ENCODE results near the gene CDRT15.

The CDRT15 gene

DNA sequence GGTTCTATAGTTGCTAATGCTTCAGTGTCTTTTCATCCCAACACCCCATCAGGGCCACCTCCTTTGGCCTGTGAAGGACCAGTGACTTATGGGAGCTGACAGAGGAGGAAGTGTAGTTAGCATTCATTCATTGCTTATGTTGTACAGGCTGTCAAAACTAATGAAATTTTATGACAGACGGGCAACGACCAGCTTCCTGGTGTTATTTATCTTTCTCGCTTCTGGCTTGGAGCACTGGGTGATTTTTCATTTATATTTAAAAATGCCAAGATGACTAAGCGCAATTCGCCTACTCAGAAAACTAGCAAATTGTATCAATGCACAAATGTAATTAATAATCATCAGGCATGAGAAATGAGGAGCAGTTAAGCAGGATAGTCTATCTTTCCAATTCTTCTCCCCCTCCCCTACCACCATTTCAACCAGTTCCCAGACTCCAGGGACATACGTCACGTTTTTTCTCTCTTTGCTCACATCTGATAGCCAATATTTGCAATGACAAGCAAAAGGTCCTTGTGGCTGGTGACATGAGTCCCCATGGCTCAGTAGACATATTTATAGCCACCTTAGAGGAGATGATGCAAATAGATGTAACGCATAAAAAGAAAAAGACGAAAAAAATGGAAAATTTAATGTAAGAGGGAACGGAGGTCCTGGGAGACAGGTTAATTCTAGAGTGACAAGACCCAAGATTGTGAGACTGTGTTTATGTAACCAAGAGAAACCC lies 11.2 kb downstream of the CDRT15 start:
- no peak for DNase-seq
- Mint-ChIP-seq H3K36me3 (ENCODE audit: low read depth) (no peaks in the 10 kb centered on the region), H3K27me3 (no peaks in the 10 kb centered on the region), H3K4me1 (ENCODE audit: low read depth) (no peaks in the 10 kb centered on the region), H3K4me3 (no peak overlapping the region), H3K9me3 (no peaks in the 10 kb centered on the region), H3K27ac (no peak overlapping the region)

DNA sequence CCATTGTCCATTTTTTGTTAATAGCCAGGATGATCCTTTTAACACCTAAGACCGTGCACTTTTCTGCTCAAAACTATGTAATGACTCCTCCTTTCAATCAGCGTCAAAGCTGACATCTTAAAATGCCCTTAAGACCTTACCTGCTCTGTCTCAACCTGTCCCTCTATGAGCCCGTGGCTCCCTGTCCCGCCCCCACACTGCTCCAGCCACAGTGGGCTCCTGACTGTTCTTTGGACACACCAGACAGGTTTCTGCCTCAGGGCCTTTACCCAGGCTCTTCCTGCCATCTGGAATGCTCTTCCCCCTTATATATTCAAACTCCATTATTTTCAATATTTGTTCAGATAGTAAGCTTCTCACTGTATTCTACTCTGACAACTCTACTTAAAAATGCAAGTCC lies 14.1 kb downstream of the CDRT15 start:
- Mint-ChIP-seq H3K9me3 (no peaks in the 10 kb centered on the region), H3K4me3 (no peak overlapping the region), H3K4me1 (ENCODE audit: low read depth) (no peaks in the 10 kb centered on the region), H3K36me3 (ENCODE audit: low read depth) (no peaks in the 10 kb centered on the region), H3K27me3 (no peaks in the 10 kb centered on the region), H3K27ac (no peak overlapping the region)
- DNase-seq = no peak

DNA sequence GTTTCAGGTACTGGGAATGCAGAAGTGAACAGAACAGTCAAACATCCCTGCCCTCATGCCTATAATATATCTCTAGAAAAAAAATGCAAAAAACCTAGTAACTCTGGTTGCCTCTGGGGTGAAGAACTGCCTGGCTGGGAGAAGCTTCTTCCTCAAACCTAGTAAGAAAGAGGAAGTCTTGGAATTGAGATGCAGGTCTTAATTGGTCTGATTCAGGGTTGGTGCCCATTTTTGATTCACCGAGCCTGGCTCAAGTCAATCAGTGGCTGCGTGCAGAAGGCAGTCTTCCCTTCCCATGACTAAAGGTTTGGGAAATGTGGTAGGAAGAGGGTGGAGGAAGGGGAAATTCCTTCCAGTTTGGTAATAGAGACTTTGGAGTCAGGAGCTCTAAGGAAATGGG lies 22.4 kb downstream of the CDRT15 start:
- Mint-ChIP-seq H3K36me3 (ENCODE audit: low read depth) (peaks cover 29% of the 10 kb centered on the region), H3K27ac (no peak overlapping the region), H3K27me3 (no peaks in the 10 kb centered on the region), H3K4me3 (no peak overlapping the region), H3K4me1 (ENCODE audit: low read depth) (peaks cover 9% of the 10 kb centered on the region), H3K9me3 (no peaks in the 10 kb centered on the region)
- DNase-seq = no peak

DNA sequence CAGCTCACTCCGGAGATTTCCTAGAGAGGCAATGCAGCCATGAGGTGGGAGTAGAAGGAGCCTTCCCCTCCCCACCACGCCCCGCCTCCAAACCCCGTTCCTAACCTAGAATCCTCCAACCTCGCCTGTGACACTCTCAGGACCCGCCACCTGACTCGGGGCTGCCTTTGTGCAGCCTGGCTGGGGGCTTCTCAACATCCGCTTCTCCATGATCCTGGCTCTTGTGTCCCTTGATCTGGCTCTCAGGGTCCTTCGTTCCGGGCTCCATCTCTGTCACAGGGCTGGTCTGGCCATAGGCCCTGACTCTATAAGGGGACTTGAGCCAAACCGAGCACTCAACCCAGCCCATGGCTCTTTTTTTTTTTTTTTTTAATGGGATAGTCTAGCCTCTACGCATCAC lies 24.3 kb downstream of the CDRT15 start:
- Mint-ChIP-seq H3K36me3 (ENCODE audit: low read depth) (peaks cover 48% of the 10 kb centered on the region), H3K4me1 (ENCODE audit: low read depth) (peaks cover 18% of the 10 kb centered on the region), H3K27ac (no peak overlapping the region), H3K4me3 (no peak overlapping the region), H3K9me3 (no peaks in the 10 kb centered on the region), H3K27me3 (no peaks in the 10 kb centered on the region)
- no peak for DNase-seq

DNA sequence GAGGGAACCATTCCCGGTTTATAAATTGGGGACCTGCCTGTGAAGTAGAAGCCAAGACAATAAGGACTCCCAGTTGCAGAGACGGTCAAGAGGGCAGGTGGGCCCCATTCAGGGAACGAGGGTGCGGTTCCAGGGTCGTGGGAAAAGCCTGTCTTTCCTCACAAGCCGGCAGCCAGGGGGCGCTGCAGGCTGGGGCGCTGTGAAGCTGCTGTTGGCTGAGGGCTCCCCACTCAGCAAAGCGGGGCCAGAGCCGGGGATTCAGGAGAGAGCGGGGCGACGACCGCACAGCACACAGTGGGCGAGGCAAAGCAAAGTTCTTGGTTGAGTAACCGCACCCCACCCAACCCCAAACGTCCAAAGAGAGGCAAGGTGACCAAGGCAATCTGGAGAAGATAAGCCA lies 24.9 kb downstream of the CDRT15 start:
- Mint-ChIP-seq H3K27me3 (no peaks in the 10 kb centered on the region), H3K4me1 (ENCODE audit: low read depth) (peaks cover 21% of the 10 kb centered on the region), H3K36me3 (ENCODE audit: low read depth) (peaks cover 54% of the 10 kb centered on the region), H3K27ac (no peak overlapping the region), H3K9me3 (no peaks in the 10 kb centered on the region), H3K4me3 (no peak overlapping the region)
- DNase-seq = peak; percentile 50

DNA sequence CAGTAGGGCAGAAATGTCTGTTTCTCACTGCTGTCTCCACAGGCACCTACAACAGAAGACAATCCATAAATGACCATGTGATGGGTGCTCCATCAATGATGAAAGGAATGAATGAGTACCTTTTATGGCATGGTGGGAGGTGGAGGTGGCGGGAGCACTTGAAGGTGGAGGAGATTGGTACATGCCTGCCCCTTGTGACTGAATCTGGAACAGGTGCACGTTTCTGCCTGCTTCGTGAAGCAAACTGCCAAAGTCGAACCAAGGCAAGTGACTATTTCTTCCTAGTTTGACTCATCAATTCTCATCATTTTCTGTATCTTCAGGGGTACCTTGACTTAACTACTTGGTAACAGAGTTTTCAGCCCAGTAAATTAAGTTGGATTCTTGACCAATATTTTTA lies 25.4 kb downstream of the CDRT15 start:
- no peaks in the 10 kb centered on the region for H3K27me3 Mint-ChIP-seq
- no peaks in the 10 kb centered on the region for H3K9me3 Mint-ChIP-seq
- no peak overlapping the region for H3K27ac Mint-ChIP-seq
- H3K4me1 Mint-ChIP-seq (ENCODE audit: low read depth) = peaks cover 24% of the 10 kb centered on the region
- H3K36me3 Mint-ChIP-seq (ENCODE audit: low read depth) = peaks cover 58% of the 10 kb centered on the region
- DNase-seq = no peak
- H3K4me3 Mint-ChIP-seq = no peak overlapping the region

DNA sequence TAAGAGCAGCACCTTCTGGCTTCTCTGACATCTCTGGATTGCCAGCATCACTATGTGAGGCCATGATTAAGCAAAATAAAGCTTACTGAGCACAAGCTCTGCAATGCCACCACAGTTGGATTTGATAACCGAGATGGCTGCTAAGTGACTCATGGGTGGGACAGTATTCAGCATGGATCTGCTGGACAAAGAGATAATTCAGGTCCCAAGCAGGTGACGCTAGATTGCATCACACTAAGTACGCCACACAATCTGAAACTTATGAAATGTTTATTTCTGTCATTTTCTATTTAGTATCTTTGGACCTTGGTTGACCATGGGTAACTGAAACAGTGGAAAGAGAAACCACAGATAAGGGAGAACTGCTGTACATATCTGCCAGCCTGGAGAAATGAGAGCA lies 27.4 kb downstream of the CDRT15 start:
- Mint-ChIP-seq H3K9me3 (peaks cover 2% of the 10 kb centered on the region), H3K4me3 (no peak overlapping the region), H3K36me3 (ENCODE audit: low read depth) (peaks cover 71% of the 10 kb centered on the region), H3K27me3 (no peaks in the 10 kb centered on the region), H3K4me1 (ENCODE audit: low read depth) (peaks cover 45% of the 10 kb centered on the region), H3K27ac (no peak overlapping the region)
- DNase-seq = no peak

DNA sequence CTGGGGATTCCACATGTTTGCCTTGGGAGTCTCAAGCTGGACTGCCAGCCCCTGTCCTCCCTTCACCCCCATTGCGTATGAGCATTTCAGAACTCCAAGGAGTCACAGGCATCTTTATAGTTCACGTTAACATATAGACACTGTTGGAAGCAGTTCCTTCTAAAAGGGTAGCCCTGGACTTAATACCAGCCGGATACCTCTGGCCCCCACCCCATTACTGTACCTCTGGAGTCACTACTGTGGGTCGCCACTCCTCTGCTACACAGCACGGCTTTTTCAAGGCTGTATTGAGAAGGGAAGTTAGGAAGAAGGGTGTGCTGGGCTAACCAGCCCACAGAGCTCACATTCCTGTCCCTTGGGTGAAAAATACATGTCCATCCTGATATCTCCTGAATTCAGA lies 28.9 kb downstream of the CDRT15 start:
- no peak for DNase-seq
- H3K27ac Mint-ChIP-seq = no peak overlapping the region
- H3K4me3 Mint-ChIP-seq = no peak overlapping the region
- no peaks in the 10 kb centered on the region for H3K27me3 Mint-ChIP-seq
- H3K9me3 Mint-ChIP-seq = peaks cover 2% of the 10 kb centered on the region
- H3K36me3 Mint-ChIP-seq (ENCODE audit: low read depth) = peaks cover 72% of the 10 kb centered on the region
- H3K4me1 Mint-ChIP-seq (ENCODE audit: low read depth) = peaks cover 58% of the 10 kb centered on the region

DNA sequence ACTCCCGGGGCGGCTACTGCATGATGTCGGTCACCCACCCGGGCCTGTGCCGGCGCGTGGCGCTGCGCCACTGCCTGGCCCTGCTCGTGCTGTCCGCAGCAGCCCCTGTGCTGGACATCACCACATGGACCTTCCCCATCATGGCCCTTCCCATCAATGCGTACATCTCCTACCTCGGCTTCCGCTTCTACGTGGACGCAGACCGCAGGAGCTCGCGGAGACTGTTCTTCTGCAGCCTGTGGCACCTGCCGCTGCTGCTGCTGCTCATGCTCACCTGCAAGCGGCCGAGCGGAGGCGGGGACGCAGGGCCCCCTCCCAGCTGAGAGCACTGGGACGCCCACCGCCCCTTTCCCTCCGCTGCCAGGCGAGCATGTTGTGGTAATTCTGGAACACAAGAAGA lies 29.8 kb downstream of the CDRT15 start:
- Mint-ChIP-seq H3K4me3 (no peak overlapping the region), H3K27ac (no peak overlapping the region), H3K4me1 (ENCODE audit: low read depth) (peaks cover 67% of the 10 kb centered on the region), H3K27me3 (no peaks in the 10 kb centered on the region), H3K9me3 (peaks cover 2% of the 10 kb centered on the region), H3K36me3 (ENCODE audit: low read depth) (peaks cover 72% of the 10 kb centered on the region)
- DNase-seq = no peak

DNA sequence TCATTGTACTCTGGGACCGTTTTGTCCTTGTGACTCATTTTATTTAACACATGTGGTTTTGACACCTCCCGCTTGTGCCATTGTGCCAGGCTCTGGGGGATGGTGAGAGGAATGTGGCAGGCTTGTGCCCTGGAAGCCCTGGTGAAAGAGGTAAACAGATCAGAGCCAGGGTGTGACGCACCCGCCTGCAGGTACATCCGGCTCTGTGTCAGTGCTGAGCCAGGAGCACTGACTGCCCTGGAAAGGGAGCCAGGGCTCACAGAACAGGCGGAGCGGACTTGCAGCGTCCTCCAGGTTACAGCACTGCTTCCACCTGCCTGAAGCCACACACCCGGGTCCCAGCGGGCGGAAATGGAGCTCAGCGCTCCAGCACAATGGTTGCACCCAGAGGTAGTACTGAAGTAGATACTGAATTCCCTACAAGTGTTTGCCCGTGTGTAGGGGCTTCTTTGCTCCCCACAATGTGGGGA lies 30.6 kb downstream of the CDRT15 start:
- H3K27ac Mint-ChIP-seq = peak overlapping the region; percentile 80
- H3K4me1 Mint-ChIP-seq (ENCODE audit: low read depth) = peaks cover 69% of the 10 kb centered on the region
- H3K27me3 Mint-ChIP-seq = no peaks in the 10 kb centered on the region
- DNase-seq = peak; percentile 73
- H3K36me3 Mint-ChIP-seq (ENCODE audit: low read depth) = peaks cover 66% of the 10 kb centered on the region
- peaks cover 2% of the 10 kb centered on the region for H3K9me3 Mint-ChIP-seq
- H3K4me3 Mint-ChIP-seq = no peak overlapping the region

DNA sequence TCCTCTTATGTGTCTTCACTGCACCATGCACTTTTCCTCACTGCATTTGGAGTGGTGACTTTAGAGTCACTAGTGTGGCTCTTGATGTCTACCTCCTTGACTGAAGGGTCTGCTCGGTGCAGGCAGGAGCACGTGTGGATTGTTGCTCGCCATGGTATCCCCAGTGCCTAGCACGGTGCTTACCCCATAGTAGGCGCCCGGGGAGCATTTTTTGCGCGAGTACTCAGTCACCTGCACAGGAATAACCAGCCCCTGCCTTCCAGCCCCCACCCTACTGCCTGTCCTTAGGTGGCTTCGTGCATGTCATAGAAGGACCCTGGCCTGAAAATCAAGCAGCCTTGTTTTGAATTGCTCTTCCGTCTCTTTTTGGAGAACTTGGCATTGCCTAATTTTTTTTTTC lies 31.3 kb downstream of the CDRT15 start:
- Mint-ChIP-seq H3K27ac (peak overlapping the region; percentile 80), H3K36me3 (ENCODE audit: low read depth) (peaks cover 64% of the 10 kb centered on the region), H3K4me3 (peak overlapping the region; percentile 55), H3K9me3 (peaks cover 2% of the 10 kb centered on the region), H3K4me1 (ENCODE audit: low read depth) (peaks cover 74% of the 10 kb centered on the region), H3K27me3 (no peaks in the 10 kb centered on the region)
- DNase-seq = no peak

DNA sequence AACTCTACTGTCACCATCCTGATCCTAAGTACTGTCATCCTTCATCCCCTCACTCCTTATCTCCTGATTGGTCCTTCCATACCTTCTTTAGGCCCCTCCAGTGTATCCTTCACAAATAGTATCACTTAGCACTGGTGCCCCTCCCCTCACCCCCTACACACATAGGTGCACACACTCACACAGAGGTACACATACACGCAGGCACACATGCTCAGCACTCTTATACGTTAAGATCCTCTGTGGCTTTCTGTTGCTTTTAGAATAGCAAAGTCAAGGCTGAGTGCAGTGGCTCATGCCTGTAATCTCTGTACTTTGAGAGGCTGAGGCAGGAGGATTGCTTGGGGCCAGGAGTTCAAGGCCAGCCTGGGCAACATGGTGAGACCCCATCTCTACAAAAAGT lies 32.1 kb downstream of the CDRT15 start:
- no peaks in the 10 kb centered on the region for H3K27me3 Mint-ChIP-seq
- H3K9me3 Mint-ChIP-seq = peaks cover 2% of the 10 kb centered on the region
- H3K4me3 Mint-ChIP-seq = no peak overlapping the region
- no peak for DNase-seq
- peaks cover 82% of the 10 kb centered on the region for H3K4me1 Mint-ChIP-seq (ENCODE audit: low read depth)
- peaks cover 63% of the 10 kb centered on the region for H3K36me3 Mint-ChIP-seq (ENCODE audit: low read depth)
- peak overlapping the region; percentile 0 for H3K27ac Mint-ChIP-seq

DNA sequence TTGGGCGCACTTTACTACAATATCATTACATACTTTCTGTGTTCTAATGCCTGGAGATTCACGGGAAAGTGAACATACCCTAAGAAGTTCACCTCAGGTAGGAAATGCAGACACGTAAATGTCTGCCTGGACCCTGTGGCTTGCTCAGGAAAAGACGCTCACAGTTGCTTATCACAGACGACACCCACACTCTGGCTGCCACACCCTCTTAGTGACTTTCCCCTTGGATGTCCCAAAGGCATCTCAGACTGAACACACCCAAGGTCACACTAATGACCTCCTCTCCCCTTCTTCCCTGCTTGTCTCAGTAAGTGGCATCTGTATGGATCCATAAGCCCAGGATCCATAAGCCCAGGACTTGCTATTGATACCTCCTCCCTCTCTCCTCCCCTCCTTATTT lies 32.6 kb downstream of the CDRT15 start:
- Mint-ChIP-seq H3K4me3 (no peak overlapping the region), H3K36me3 (ENCODE audit: low read depth) (peaks cover 63% of the 10 kb centered on the region), H3K27me3 (no peaks in the 10 kb centered on the region), H3K27ac (peak overlapping the region; percentile 50), H3K4me1 (ENCODE audit: low read depth) (peaks cover 87% of the 10 kb centered on the region), H3K9me3 (peaks cover 2% of the 10 kb centered on the region)
- no peak for DNase-seq

DNA sequence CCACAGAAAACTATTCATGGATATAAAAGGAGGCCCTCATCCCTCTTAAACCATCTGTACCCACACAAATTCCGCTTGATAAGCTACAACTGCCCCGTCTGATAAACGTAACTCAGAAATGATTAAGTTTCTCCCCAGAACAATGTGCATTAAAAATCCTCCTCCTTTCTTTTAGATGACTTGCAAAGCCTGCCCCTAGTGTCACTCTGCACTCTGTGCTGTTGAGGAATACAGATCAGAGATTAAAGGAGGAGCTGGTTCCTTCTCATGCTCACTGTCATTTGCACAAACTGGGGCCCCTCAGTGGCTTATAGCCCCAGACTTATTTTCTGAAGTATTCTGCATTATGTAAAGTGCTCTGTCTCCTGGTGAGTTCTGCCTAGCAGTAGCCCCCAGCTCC lies 33.3 kb downstream of the CDRT15 start:
- Mint-ChIP-seq H3K36me3 (ENCODE audit: low read depth) (peaks cover 63% of the 10 kb centered on the region), H3K27me3 (no peaks in the 10 kb centered on the region), H3K4me1 (ENCODE audit: low read depth) (peaks cover 91% of the 10 kb centered on the region), H3K27ac (peak overlapping the region; percentile 50), H3K4me3 (peak overlapping the region; percentile 19), H3K9me3 (peaks cover 2% of the 10 kb centered on the region)
- no peak for DNase-seq

DNA sequence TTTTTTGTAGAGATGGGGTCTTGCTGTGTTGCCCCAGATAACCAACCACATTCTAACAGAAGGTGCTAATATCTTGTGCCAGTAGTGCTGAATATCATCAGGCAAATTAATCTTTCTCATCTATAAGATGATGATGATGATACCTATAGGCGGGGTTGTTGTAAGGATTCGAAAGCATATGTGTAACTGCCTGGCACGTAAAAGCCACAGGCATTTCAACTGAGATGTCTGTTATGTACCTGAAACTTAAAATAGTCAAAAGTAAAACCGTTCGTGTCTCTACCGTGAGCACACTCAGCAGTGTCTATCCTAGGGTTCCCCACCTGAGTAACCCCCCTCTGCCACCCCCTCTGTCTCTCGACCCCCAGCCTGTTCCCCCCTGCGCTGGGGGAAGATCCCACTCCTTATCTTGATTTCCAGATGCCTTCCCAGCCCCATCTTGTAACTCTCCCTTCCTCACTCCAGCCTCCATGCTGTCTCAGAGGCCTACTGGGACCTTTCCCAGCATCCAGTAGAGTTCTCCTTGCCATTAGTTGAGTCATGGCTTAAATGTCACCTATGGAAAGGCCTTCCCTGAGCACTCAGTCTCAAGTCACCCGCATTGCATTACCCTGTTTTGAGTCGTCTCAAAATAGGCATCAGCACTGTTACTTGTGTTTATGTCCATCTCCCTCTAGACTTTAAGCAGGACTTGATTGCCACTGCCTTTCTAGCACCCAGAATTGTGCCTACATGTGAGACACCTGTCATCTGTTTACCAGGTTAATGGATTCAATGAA lies 34.1 kb downstream of the CDRT15 start:
- Mint-ChIP-seq H3K4me1 (ENCODE audit: low read depth) (peaks cover 95% of the 10 kb centered on the region), H3K27ac (peak overlapping the region; percentile 91), H3K27me3 (no peaks in the 10 kb centered on the region), H3K9me3 (peaks cover 2% of the 10 kb centered on the region), H3K36me3 (ENCODE audit: low read depth) (peaks cover 61% of the 10 kb centered on the region), H3K4me3 (peak overlapping the region; percentile 37)
- no peak for DNase-seq
